Measurements from ENCODE around the gene MOB3B.

The MOB3B gene

GRCh38 chr9:27496135-27496504 is 33.5 kb downstream of the MOB3B start:
- Histone ChIP-seq H3K36me3 (no peaks in the 10 kb centered on the region), H3K27me3 (no peaks in the 10 kb centered on the region), H3K4me1 (ENCODE audit: control insufficient read depth in 1 of 2, insufficient read depth in 1 of 2, low read depth in 1 of 2, low read length in 1 of 2) (no peaks in the 10 kb centered on the region), H3K9me3 (no peaks in the 10 kb centered on the region), H3K27ac (no peak overlapping the region), H3K4me3 (ENCODE audit: low read depth in 1 of 2, low read length in 1 of 2) (no peak overlapping the region)
- TF ChIP-seq, protein P1, sequence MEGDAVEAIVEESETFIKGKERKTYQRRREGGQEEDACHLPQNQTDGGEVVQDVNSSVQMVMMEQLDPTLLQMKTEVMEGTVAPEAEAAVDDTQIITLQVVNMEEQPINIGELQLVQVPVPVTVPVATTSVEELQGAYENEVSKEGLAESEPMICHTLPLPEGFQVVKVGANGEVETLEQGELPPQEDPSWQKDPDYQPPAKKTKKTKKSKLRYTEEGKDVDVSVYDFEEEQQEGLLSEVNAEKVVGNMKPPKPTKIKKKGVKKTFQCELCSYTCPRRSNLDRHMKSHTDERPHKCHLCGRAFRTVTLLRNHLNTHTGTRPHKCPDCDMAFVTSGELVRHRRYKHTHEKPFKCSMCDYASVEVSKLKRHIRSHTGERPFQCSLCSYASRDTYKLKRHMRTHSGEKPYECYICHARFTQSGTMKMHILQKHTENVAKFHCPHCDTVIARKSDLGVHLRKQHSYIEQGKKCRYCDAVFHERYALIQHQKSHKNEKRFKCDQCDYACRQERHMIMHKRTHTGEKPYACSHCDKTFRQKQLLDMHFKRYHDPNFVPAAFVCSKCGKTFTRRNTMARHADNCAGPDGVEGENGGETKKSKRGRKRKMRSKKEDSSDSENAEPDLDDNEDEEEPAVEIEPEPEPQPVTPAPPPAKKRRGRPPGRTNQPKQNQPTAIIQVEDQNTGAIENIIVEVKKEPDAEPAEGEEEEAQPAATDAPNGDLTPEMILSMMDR (IDR thresholded peaks at IDR 0.05), result no peak

GRCh38 chr9:27495480-27496134 is 34.0 kb downstream of the MOB3B start:
- Histone ChIP-seq H3K36me3 (no peaks in the 10 kb centered on the region), H3K9me3 (no peaks in the 10 kb centered on the region), H3K27ac (no peak overlapping the region), H3K27me3 (no peaks in the 10 kb centered on the region), H3K4me1 (ENCODE audit: control insufficient read depth in 1 of 2, insufficient read depth in 1 of 2, low read depth in 1 of 2, low read length in 1 of 2) (no peaks in the 10 kb centered on the region), H3K4me3 (ENCODE audit: low read depth in 1 of 2, low read length in 1 of 2) (no peak overlapping the region)
- TF ChIP-seq, protein P1 (IDR thresholded peaks at IDR 0.05), result no peak

DNA sequence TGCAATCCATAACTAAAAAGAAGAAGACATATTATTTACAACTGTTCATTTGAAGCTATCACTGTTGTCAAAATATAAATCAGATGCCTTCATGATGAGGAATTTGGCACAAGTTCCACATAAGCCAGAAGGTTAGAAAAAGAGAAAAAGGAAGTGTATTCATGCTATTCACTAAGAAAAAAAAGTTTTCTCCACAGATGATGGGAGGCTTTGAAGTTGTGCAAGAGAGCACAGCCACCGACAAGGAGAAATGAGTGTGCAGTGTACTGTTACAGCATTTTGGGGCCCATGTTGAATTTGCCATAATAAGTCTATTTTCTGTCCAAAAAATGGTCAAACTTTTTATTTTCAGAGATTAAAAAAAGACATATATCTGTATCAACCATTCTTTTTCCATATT is 38.5 kb downstream of the MOB3B start:
- Histone ChIP-seq H3K9me3 (no peaks in the 10 kb centered on the region), H3K4me1 (ENCODE audit: control insufficient read depth in 1 of 2, insufficient read depth in 1 of 2, low read depth in 1 of 2, low read length in 1 of 2) (no peaks in the 10 kb centered on the region), H3K36me3 (no peaks in the 10 kb centered on the region), H3K4me3 (ENCODE audit: low read depth in 1 of 2, low read length in 1 of 2) (no peak overlapping the region), H3K27me3 (no peaks in the 10 kb centered on the region), H3K27ac (no peak overlapping the region)
- TF ChIP-seq, protein P1 (IDR thresholded peaks at IDR 0.05), result no peak

DNA sequence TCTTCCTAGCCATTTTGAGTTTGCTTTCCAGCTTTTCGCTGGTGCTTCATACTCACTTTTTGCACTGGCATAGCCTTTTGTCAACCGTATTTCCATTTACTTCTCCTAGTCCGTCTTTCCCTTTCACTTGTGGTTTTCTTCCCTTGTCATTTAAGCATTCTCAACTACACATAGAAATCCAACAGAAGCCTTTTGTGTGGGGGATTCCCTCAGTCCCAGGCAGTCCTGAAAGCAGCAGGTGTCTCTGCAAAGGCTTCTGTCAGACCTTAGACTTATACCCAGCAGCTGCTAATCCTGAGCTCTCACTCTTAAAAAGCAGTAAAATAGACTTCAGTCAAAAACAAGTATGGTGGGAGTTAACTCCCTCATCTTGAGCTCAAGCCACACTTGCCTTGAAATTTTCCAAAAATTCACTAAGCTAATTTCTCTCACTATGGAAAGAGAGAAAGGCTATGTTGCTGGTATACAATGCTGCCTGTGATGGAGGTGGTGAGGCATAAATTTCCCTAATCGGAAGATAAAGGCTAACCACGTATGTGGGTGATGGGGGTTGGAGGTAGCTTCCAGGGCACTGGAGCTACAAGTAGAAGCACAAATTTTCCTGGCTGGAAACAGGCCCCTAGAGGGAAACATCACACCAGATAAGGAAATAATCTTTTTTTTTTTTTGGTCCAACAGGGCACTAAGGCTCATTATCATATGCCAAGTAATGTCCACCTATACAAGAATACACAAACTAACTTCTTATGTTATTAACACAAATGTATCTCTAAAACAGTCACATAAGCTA is 40.3 kb downstream of the MOB3B start:
- no peak overlapping the region for H3K27ac ChIP-seq

DNA sequence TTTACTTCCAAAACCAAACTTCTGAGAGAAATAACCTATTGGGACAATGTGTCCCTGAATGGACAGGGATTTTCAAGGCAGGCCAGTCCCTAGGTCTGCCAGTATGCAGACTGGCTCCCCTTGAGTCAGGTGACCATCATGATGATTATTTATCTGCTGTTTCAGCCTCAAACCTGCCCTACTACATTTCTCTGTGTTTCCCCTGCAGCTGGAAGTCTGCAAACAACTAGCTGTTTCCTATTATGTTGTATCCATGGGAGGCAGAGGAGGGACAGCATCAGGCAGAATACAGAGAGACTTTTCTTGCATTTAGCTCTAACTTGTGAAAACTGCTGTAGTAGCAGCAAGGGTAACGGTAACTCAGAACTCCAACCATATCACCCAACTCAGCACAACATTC is 41.7 kb downstream of the MOB3B start:
- H3K27ac ChIP-seq, result no peak overlapping the region

More for the DNA sequence above, 40.3 kb downstream of the MOB3B start:
- no peaks in the 10 kb centered on the region for H3K4me1 ChIP-seq (ENCODE audit: control insufficient read depth in 1 of 2, insufficient read depth in 1 of 2, low read depth in 1 of 2, low read length in 1 of 2)
- H3K9me3 ChIP-seq, result no peaks in the 10 kb centered on the region
- H3K27me3 ChIP-seq, result no peaks in the 10 kb centered on the region
- H3K36me3 ChIP-seq, result no peaks in the 10 kb centered on the region
- no peak overlapping the region for H3K4me3 ChIP-seq (ENCODE audit: low read depth in 1 of 2, low read length in 1 of 2)
- TF ChIP-seq, protein P1 (IDR thresholded peaks at IDR 0.05), result no peak

More for the DNA sequence above, 41.7 kb downstream of the MOB3B start:
- no peaks in the 10 kb centered on the region for H3K27me3 ChIP-seq
- no peaks in the 10 kb centered on the region for H3K36me3 ChIP-seq
- no peaks in the 10 kb centered on the region for H3K9me3 ChIP-seq
- no peak overlapping the region for H3K4me3 ChIP-seq (ENCODE audit: low read depth in 1 of 2, low read length in 1 of 2)
- TF ChIP-seq, protein P1 (IDR thresholded peaks at IDR 0.05), result no peak
- no peaks in the 10 kb centered on the region for H3K4me1 ChIP-seq (ENCODE audit: control insufficient read depth in 1 of 2, insufficient read depth in 1 of 2, low read depth in 1 of 2, low read length in 1 of 2)
